Mesenteric fat pad (tissue), 1 donor: ENCODE results near the gene MED9. TPM values are rescaled to one million over a fixed set of nuclear protein-coding genes. Genes with fewer than 3 reads are reported as not detected.

ENCODE experiments used
- DNase-seq: peaks from one replicate; pipeline ENCODE4 v3.0.0-alpha.2; 2020; ENCODE audit warnings: low spot score
- total RNA-seq: library from RNA; stranded (reverse); fragmentation: NEBNext Ultra II Directional; extraction: Animal tissue kit (Norgen Biotek cat#: 25700); gene quantifications from one replicate; pipeline ENCODE4 v1.2.1, GENCODE V29; 2021
- donor health status: DM: yes; HTN: yes; CAD: no.

MED9 gene
- total RNA-seq, 1 donor from 2014 or later = 11.4 TPM

- no peak for DNase-seq
Observed at GRCh38 chr17:17533901-17534441, 57.2 kb downstream of the MED9 start.

- no peak for DNase-seq
Observed at GRCh38 chr17:17535957-17536356, 59.2 kb downstream of the MED9 start.

- no peak for DNase-seq
Observed at GRCh38 chr17:17536702-17537101, 59.9 kb downstream of the MED9 start.

- DNase-seq = no peak
Observed at GRCh38 chr17:17537311-17538099, 60.7 kb downstream of the MED9 start.

- no peak for DNase-seq
Observed at GRCh38 chr17:17538417-17539391, 61.9 kb downstream of the MED9 start.

- DNase-seq = no peak
Observed at GRCh38 chr17:17539591-17539990, 62.8 kb downstream of the MED9 start.

- no peak for DNase-seq
Observed at GRCh38 chr17:17540278-17540906, 63.6 kb downstream of the MED9 start.

- DNase-seq = no peak
Observed at GRCh38 chr17:17540935-17541639, 64.3 kb downstream of the MED9 start.

GRCh38 chr17:17541640-17542001 is 64.8 kb downstream of the MED9 start:
- DNase-seq = no peak

Other genes starting within 250 kb of the MED9 start
- 40.0 TPM for gene FLCN, start 239.8 kb upstream of the MED9 start, total RNA-seq
- 47.5 TPM for gene COPS3, start 195.8 kb upstream of the MED9 start, total RNA-seq
- gene NT5M, start 173.6 kb upstream of the MED9 start, total RNA-seq = 2.1 TPM
- 254 TPM for gene RASD1, start 19.4 kb downstream of the MED9 start, total RNA-seq
- 151 TPM for gene PEMT, start 114.7 kb downstream of the MED9 start, total RNA-seq
- gene RAI1, start 204.5 kb downstream of the MED9 start, total RNA-seq = 21.2 TPM